ENCODE measurements around the gene MEIOSIN.
"Not testable (repeated sequence)": the region's sequence is repeated elsewhere in the genome, so short reads cannot be mapped to it uniquely, and the experiment has no call there.

The MEIOSIN gene

GRCh38 chr19:45717983-45718650, 15.1 kb upstream of the MEIOSIN start:
- no peak for DNase-seq

GRCh38 chr19:45720065-45720464, 13.2 kb upstream of the MEIOSIN start:
- DNase-seq: not testable (repeated sequence)

GRCh38 chr19:45728683-45729082, 4.6 kb upstream of the MEIOSIN start:
- DNase-seq: not testable (repeated sequence)

GRCh38 chr19:45729800-45730290, 3.4 kb upstream of the MEIOSIN start:
- no peak for DNase-seq

GRCh38 chr19:45730368-45731288, 2.6 kb upstream of the MEIOSIN start, which contains the start of gene FBXO46:
Gene FBXO46, minus strand, starts transcription at chr19:45730896. Its CDS starts 17,401 bp downstream, at chr19:45713495.
- peak; percentile 100 for DNase-seq

- DNase-seq: no peak
Observed at GRCh38 chr19:45739498-45740439, 6.5 kb downstream of the MEIOSIN start.

GRCh38 chr19:45742969-45743368, 9.7 kb downstream of the MEIOSIN start:
- no peak for DNase-seq

GRCh38 chr19:45745606-45746005, 12.4 kb downstream of the MEIOSIN start:
- DNase-seq: no peak

GRCh38 chr19:45746866-45747265, 13.6 kb downstream of the MEIOSIN start:
- no peak for DNase-seq

- DNase-seq: no peak
Observed at GRCh38 chr19:45747513-45747912, 14.3 kb downstream of the MEIOSIN start.

- not testable (repeated sequence) for DNase-seq
Observed at GRCh38 chr19:45751483-45751882, 18.2 kb downstream of the MEIOSIN start.

- DNase-seq: no peak
Observed at GRCh38 chr19:45752639-45753038, 19.4 kb downstream of the MEIOSIN start.

GRCh38 chr19:45753548-45753947, 20.3 kb downstream of the MEIOSIN start:
- no peak for DNase-seq

GRCh38 chr19:45754323-45754722, 21.1 kb downstream of the MEIOSIN start:
- no peak for DNase-seq

- DNase-seq: no peak
Observed at GRCh38 chr19:45757695-45758094, 24.5 kb downstream of the MEIOSIN start.

GRCh38 chr19:45758921-45759320, 25.7 kb downstream of the MEIOSIN start:
- no peak for DNase-seq

- DNase-seq: no peak
Observed at GRCh38 chr19:45761714-45762113, 28.5 kb downstream of the MEIOSIN start.

GRCh38 chr19:45762870-45763631, 29.8 kb downstream of the MEIOSIN start:
- DNase-seq: no peak

- no peak for DNase-seq
Observed at GRCh38 chr19:45763691-45764294, 30.6 kb downstream of the MEIOSIN start.

- no peak for DNase-seq
Observed at GRCh38 chr19:45764475-45764874, 31.2 kb downstream of the MEIOSIN start.

GRCh38 chr19:45764945-45765701, 31.9 kb downstream of the MEIOSIN start:
- no peak for DNase-seq

Measured in NCI-H146 (cell line).